ENCODE measurements around the gene MTHFD2L.

The MTHFD2L gene

DNA sequence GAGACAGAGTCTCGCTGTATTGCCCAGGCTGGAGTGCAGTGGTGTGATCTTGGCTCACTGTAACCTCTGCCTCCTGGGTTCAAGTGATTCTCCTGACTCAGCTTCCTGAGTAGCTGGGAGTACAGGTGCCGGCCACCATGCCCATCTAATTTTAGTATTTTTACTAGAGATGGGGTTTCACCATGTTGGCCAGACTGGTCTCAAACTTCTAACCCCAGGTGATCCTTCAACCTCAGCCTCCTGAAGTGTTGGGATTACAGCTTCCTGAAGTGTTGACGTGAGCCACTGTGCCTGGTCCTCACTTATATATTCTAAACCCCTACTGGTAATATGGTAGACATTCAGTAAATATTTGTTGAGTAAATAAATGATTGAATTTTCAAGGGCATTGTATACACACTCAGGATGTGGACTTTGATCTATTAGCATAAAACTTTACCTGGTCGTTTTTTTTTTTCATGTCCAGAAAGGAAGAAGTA is 33.0 kb downstream of the MTHFD2L start:
- Histone ChIP-seq H3K27ac (no peak overlapping the region), H3K4me1 (ENCODE audit: control insufficient read depth in 1 of 2, insufficient read depth in 1 of 2, low read depth in 1 of 2, low read length in 1 of 2) (no peaks in the 10 kb centered on the region), H3K9me3 (no peaks in the 10 kb centered on the region), H3K36me3 (no peaks in the 10 kb centered on the region), H3K27me3 (no peaks in the 10 kb centered on the region), H3K4me3 (ENCODE audit: low read depth in 1 of 2, low read length in 1 of 2) (no peak overlapping the region)
- TF ChIP-seq CTCF (IDR thresholded peaks at IDR 0.05), result no peak

DNA sequence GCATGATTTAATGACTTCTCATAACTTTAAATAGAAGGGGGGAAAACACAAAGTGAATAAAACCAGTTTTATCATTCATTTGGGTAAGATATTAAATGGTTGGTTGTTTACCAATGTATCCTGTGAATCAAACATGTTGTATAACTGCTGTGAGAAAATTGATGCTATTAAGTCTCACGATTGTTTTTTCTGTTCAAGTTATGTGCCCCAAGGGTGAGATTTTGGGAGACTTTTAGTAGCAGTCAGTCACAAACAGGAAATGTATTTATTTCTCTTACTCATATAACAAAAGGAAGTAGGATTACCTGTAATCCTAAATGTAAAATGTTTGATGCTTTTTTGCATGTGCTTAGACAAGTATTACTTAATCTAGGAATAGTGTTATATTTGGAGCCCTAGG is 39.2 kb downstream of the MTHFD2L start:
- H3K4me3 ChIP-seq (ENCODE audit: low read depth in 1 of 2, low read length in 1 of 2), result no peak overlapping the region
- H3K36me3 ChIP-seq, result no peaks in the 10 kb centered on the region
- H3K4me1 ChIP-seq (ENCODE audit: control insufficient read depth in 1 of 2, insufficient read depth in 1 of 2, low read depth in 1 of 2, low read length in 1 of 2), result no peaks in the 10 kb centered on the region
- no peaks in the 10 kb centered on the region for H3K9me3 ChIP-seq
- no peaks in the 10 kb centered on the region for H3K27me3 ChIP-seq
- no peak overlapping the region for H3K27ac ChIP-seq
- no peak for TF ChIP-seq CTCF (IDR thresholded peaks at IDR 0.05)

DNA sequence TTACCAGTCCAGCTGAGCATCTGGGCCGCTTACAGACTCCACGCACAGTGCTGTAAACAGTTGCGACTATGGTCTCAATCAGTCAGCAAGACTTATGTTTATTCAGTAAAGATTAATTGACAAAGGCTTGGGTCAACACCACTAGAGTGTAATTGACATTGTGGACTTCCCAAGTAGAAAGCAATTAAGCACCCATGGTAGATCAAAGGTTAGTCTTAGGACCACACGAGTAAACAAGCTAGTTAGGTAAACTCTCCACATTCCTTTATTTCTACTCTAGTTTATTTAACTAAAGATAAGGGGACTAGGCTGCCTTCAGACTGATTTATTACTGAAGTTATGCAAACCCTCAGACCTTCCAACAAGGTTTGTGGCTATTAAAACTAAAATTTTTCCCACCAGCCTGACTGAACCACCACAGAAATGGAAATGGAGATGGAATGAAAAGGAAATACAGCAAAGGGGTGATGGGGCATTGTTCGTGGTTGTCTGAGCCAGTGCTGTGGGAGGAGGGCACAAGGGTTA is 44.2 kb downstream of the MTHFD2L start:
- no peak for TF ChIP-seq CTCF (IDR thresholded peaks at IDR 0.05)
- no peaks in the 10 kb centered on the region for H3K27me3 ChIP-seq

GRCh38 chr4:74203467-74203866 is 45.5 kb downstream of the MTHFD2L start:
- no peaks in the 10 kb centered on the region for H3K27me3 ChIP-seq
- H3K36me3 ChIP-seq, result no peaks in the 10 kb centered on the region
- H3K27ac ChIP-seq, result no peak overlapping the region
- H3K4me1 ChIP-seq (ENCODE audit: control insufficient read depth in 1 of 2, insufficient read depth in 1 of 2, low read depth in 1 of 2, low read length in 1 of 2), result no peaks in the 10 kb centered on the region
- no peak overlapping the region for H3K4me3 ChIP-seq (ENCODE audit: low read depth in 1 of 2, low read length in 1 of 2)
- no peak for TF ChIP-seq CTCF (IDR thresholded peaks at IDR 0.05)
- no peaks in the 10 kb centered on the region for H3K9me3 ChIP-seq

More for the DNA sequence above, 44.2 kb downstream of the MTHFD2L start:
- Histone ChIP-seq H3K27ac (no peak overlapping the region), H3K36me3 (no peaks in the 10 kb centered on the region), H3K4me3 (ENCODE audit: low read depth in 1 of 2, low read length in 1 of 2) (no peak overlapping the region), H3K4me1 (ENCODE audit: control insufficient read depth in 1 of 2, insufficient read depth in 1 of 2, low read depth in 1 of 2, low read length in 1 of 2) (no peaks in the 10 kb centered on the region), H3K9me3 (no peaks in the 10 kb centered on the region)

DNA sequence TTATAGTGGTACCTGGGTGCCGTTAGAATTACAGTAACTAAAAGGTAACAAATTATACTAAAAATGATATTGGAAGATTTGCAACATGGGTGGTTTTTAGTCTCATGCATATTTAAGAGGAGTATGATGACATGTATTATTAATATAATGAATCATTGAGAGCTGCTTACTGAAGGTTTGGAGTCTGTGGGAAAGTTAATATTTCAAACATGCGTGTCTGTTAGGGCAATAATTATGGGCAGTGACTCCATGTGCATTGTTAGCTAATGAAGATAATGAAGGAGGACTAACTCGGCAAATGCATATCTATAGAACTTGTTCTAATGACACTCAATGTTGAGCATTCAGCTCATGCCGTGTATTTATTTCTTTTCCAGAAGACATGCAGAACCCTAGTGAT is 47.1 kb downstream of the MTHFD2L start:
- H3K27me3 ChIP-seq, result no peaks in the 10 kb centered on the region
- no peaks in the 10 kb centered on the region for H3K36me3 ChIP-seq
- no peak overlapping the region for H3K4me3 ChIP-seq (ENCODE audit: low read depth in 1 of 2, low read length in 1 of 2)
- no peaks in the 10 kb centered on the region for H3K4me1 ChIP-seq (ENCODE audit: control insufficient read depth in 1 of 2, insufficient read depth in 1 of 2, low read depth in 1 of 2, low read length in 1 of 2)
- no peak for TF ChIP-seq CTCF (IDR thresholded peaks at IDR 0.05)
- H3K27ac ChIP-seq, result no peak overlapping the region
- H3K9me3 ChIP-seq, result no peaks in the 10 kb centered on the region

DNA sequence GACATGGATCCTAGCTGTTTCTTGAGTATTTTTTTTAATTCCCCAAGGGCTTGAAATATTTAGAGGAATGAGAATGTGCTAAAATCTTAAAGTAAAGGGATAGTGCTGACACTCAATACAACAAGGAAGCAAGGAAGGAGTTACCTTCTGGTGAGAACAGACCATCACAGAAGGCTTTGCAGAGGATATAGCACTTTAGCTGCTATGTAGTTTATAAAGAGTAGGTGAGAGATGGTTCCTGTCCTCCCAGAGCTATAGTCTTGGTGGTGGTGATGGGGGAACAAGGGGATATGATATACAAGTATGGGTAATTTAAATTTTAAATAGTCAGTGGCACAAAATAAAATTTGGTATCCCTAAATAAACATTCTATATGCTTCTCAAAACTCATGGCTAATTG is 47.6 kb downstream of the MTHFD2L start:
- Histone ChIP-seq H3K9me3 (no peaks in the 10 kb centered on the region), H3K27ac (no peak overlapping the region), H3K4me3 (ENCODE audit: low read depth in 1 of 2, low read length in 1 of 2) (no peak overlapping the region), H3K4me1 (ENCODE audit: control insufficient read depth in 1 of 2, insufficient read depth in 1 of 2, low read depth in 1 of 2, low read length in 1 of 2) (no peaks in the 10 kb centered on the region), H3K36me3 (no peaks in the 10 kb centered on the region), H3K27me3 (no peaks in the 10 kb centered on the region)
- TF ChIP-seq CTCF (IDR thresholded peaks at IDR 0.05), result no peak
